SK-N-SH (cell line): ENCODE data around the gene SELENOI. TPM values are rescaled to one million over a fixed set of nuclear protein-coding genes. Genes with fewer than 3 reads are reported as not detected.

ENCODE experiments used
- CTCF ChIA-PET: fragments of 300-600, 350-600 bp; formaldehyde crosslinking; extraction: SDS; loops from one replicate; lab custom pipeline; 2021; lab: Yijun Ruan, JAX
- POLR2A ChIA-PET: fragments of 350-600 bp; sonication (Branson Sonifier 250); formaldehyde crosslinking; extraction: SDS; loops from one replicate; lab custom pipeline; 2020; ENCODE audit warnings: antibody characterized with exemption, inconsistent platforms; lab: Yijun Ruan, JAX
- DNase-seq: peaks from one replicate; pipeline ENCODE4 v3.0.0; 2012
- H2AFZ ChIP-seq: fragments of 200-600 bp; sonication (generic); 2 replicates; pipeline ENCODE4 v1.8.1; 2016; ENCODE audit warnings: antibody characterized with exemption, mild to moderate bottlenecking, low read depth
- H3F3A ChIP-seq: fragments of 200-600 bp; sonication (generic); replicated peaks from 2 replicates; pipeline ENCODE3; 2016; ENCODE audit warnings: antibody characterized with exemption, mild to moderate bottlenecking; ENCODE audit not compliant: insufficient read depth
- H3K27ac ChIP-seq, 2 experiments: fragments of 200-500 bp in 1 of 2; fragments of 200-600 bp in 1 of 2; sonication (Bioruptor generic) in 1 of 2; sonication (generic), shearing (Covaris generic) in 1 of 2; 2 replicates each; pipeline versions ENCODE4 v1.5.1 to v1.6.1; 2014 to 2016; ENCODE audit warnings: low read depth in 2 of 2, inconsistent platforms in 1 of 2, low read length in 1 of 2, mild to moderate bottlenecking in 1 of 2, mixed read lengths in 1 of 2
- H3K27me3 ChIP-seq: fragments of 200-600 bp; sonication (generic), shearing (Covaris generic); 2 replicates; pipeline ENCODE4 v1.6.1; 2016; ENCODE audit warnings: mixed run types; ENCODE audit not compliant: insufficient read depth
- H3K36me3 ChIP-seq, 2 experiments: fragments of 200-500 bp in 1 of 2; fragments of 200-600 bp in 1 of 2; sonication (Bioruptor generic) in 1 of 2; sonication (generic) in 1 of 2; replicated peaks in 1 of 2; 2 replicates each; pipeline versions ENCODE3 to v1.5.1; 2014 to 2016; ENCODE audit warnings: low read length in 1 of 2, mild to moderate bottlenecking in 1 of 2; ENCODE audit not compliant: insufficient read depth in 2 of 2, control insufficient read depth in 1 of 2
- H3K4me1 ChIP-seq, 2 experiments: fragments of 200-500 bp in 1 of 2; fragments of 200-600 bp in 1 of 2; sonication (Bioruptor generic) in 1 of 2; sonication (generic), shearing (Covaris generic) in 1 of 2; 2 replicates each; pipeline versions ENCODE4 v1.5.1 to v1.6.1; 2014 to 2016; ENCODE audit warnings: low read depth in 1 of 2, low read length in 1 of 2, mixed run types in 1 of 2; ENCODE audit not compliant: insufficient read depth in 2 of 2, control insufficient read depth in 1 of 2
- H3K4me2 ChIP-seq: fragments of 200-600 bp; sonication (generic), shearing (Covaris generic); 2 replicates; pipeline ENCODE4 v1.6.1; 2017; ENCODE audit warnings: mixed run types
- H3K4me3 ChIP-seq, 2 experiments: fragments of 200-500 bp in 1 of 2; fragments of 200-600 bp in 1 of 2; sonication (Bioruptor generic) in 1 of 2; sonication (generic), shearing (Covaris generic) in 1 of 2; 2 replicates each; pipeline versions ENCODE4 v1.5.1 to v1.8.1; 2014 to 2016; ENCODE audit warnings: low read depth in 2 of 2, inconsistent platforms in 1 of 2, low read length in 1 of 2, mild to moderate bottlenecking in 1 of 2, mixed read lengths in 1 of 2, moderate library complexity in 1 of 2
- H3K79me2 ChIP-seq: fragments of 200-600 bp; sonication (generic); 2 replicates; pipeline ENCODE4 v1.8.1; 2017; ENCODE audit warnings: mild to moderate bottlenecking; ENCODE audit not compliant: insufficient read depth
- H3K9ac ChIP-seq: fragments of 200-600 bp; sonication (generic); 2 replicates; pipeline ENCODE4 v1.6.1; 2017; ENCODE audit warnings: mixed run types
- H3K9me2 ChIP-seq: fragments of 200-600 bp; sonication (generic); 2 replicates; pipeline ENCODE4 v1.6.1; 2017; ENCODE audit warnings: mixed run types
- H3K9me3 ChIP-seq: fragments of 200-600 bp; sonication (generic); 2 replicates; pipeline ENCODE4 v1.6.1; 2017; ENCODE audit warnings: mixed run types, mild to moderate bottlenecking, moderate library complexity
- H4K20me1 ChIP-seq: fragments of 200-600 bp; sonication (generic); 2 replicates; pipeline ENCODE4 v1.6.1; 2017; ENCODE audit warnings: mild to moderate bottlenecking, mixed run types; ENCODE audit not compliant: insufficient read depth
- EP300 ChIP-seq, 2 experiments: IDR thresholded peaks; 2 replicates each; pipeline versions ENCODE4 v1.4.0 to v1.6.1; 2012; ENCODE audit warnings: borderline replicate concordance in 1 of 2, low read depth in 1 of 2, low read length in 1 of 2
- FOSL2 ChIP-seq: IDR thresholded peaks from 2 replicates; pipeline ENCODE4 v1.4.0; 2012; ENCODE audit warnings: low read depth, mild to moderate bottlenecking, moderate library complexity, borderline replicate concordance
- FOXJ3 ChIP-seq: sonication (generic); formaldehyde crosslinking; IDR thresholded peaks from 2 replicates; pipeline ENCODE4 v1.5.1; 2020; ENCODE audit warnings: mild to moderate bottlenecking, missing genetic modification reagents
- FOXM1 ChIP-seq: IDR thresholded peaks from 2 replicates; pipeline ENCODE4 v1.4.0; 2012; ENCODE audit warnings: low read depth, mild to moderate bottlenecking
- IRF3 ChIP-seq: fragments of 150-350 bp; IDR thresholded peaks from 2 replicates; pipeline ENCODE4 v1.6.1; 2016; ENCODE audit warnings: mild to moderate bottlenecking, low read depth, low read length
- NRF1 ChIP-seq: IDR thresholded peaks from 2 replicates; pipeline ENCODE4 v1.6.1; 2012; ENCODE audit warnings: low read depth, mild to moderate bottlenecking, low read length
- PBX3 ChIP-seq: IDR thresholded peaks from 2 replicates; pipeline ENCODE4; 2012
- POLR2AphosphoS5 ChIP-seq: IDR thresholded peaks from 2 replicates; pipeline ENCODE4 v1.6.1; 2012; ENCODE audit warnings: low read depth, low read length
- RAD21 ChIP-seq: IDR thresholded peaks from 2 replicates; pipeline ENCODE4 v1.6.1; 2012; ENCODE audit warnings: mild to moderate bottlenecking, low read length
- RCOR1 ChIP-seq: fragments of 150-350 bp; IDR thresholded peaks from 2 replicates; pipeline ENCODE4 v1.6.1; 2017; ENCODE audit warnings: antibody characterized with exemption, low read length
- RFX5 ChIP-seq: IDR thresholded peaks from 2 replicates; pipeline ENCODE4 v1.6.1; 2012; ENCODE audit warnings: mild to moderate bottlenecking, improper control_type of control experiment, low read length
- SIN3A ChIP-seq: IDR thresholded peaks from 2 replicates; pipeline ENCODE4 v1.6.1; 2012; ENCODE audit warnings: low read depth, mild to moderate bottlenecking, low read length, moderate library complexity, borderline replicate concordance
- SMC3 ChIP-seq: IDR thresholded peaks from 2 replicates; pipeline ENCODE4 v1.6.1; 2012; ENCODE audit warnings: low read depth, low read length, improper control_type of control experiment
- TAF1 ChIP-seq: IDR thresholded peaks from 2 replicates; pipeline ENCODE4 v1.6.1; 2012; ENCODE audit warnings: low read depth, mild to moderate bottlenecking, low read length, moderate library complexity, borderline replicate concordance
- YY1 ChIP-seq: IDR thresholded peaks from 2 replicates; pipeline ENCODE4 v1.4.0; 2012; ENCODE audit warnings: low read depth, mild to moderate bottlenecking
- WGBS: methylation state at CpG from one replicate; pipeline ENCODE4 v1.1.6; 2017; ENCODE audit warnings: low lambda C conversion rate; 5-methylcytosine and 5-hydroxymethylcytosine counted together
- polyA plus RNA-seq, 3 experiments: library from polyadenylated mRNA; depleted of rRNA; stranded (reverse); fragments of >200 nt; gene quantifications; 2 replicates each; pipeline ENCODE4 v1.2.3, GENCODE V29; 2012
- TF ChIP-seq, protein P1 (sequence below): IDR thresholded peaks from 2 replicates; pipeline ENCODE4 v1.6.1; 2012; ENCODE audit warnings: mild to moderate bottlenecking, low read depth, low read length, moderate library complexity
- TF ChIP-seq, protein P2 (sequence below): IDR thresholded peaks from 2 replicates; pipeline ENCODE4 v1.4.0; 2012; ENCODE audit warnings: low read depth, borderline replicate concordance
- TF ChIP-seq, protein P3 (sequence below): IDR thresholded peaks from 2 replicates; pipeline ENCODE4 v1.4.0; 2012; ENCODE audit warnings: low read depth

The SELENOI gene
- polyA plus RNA-seq, 1 of the 3 experiments (the other 2 are of a cell fraction) = 4.4 TPM

GRCh38 chr2:26309921-26310320, 36.0 kb upstream of the SELENOI start (continued):
- TF ChIP-seq, protein P1, sequence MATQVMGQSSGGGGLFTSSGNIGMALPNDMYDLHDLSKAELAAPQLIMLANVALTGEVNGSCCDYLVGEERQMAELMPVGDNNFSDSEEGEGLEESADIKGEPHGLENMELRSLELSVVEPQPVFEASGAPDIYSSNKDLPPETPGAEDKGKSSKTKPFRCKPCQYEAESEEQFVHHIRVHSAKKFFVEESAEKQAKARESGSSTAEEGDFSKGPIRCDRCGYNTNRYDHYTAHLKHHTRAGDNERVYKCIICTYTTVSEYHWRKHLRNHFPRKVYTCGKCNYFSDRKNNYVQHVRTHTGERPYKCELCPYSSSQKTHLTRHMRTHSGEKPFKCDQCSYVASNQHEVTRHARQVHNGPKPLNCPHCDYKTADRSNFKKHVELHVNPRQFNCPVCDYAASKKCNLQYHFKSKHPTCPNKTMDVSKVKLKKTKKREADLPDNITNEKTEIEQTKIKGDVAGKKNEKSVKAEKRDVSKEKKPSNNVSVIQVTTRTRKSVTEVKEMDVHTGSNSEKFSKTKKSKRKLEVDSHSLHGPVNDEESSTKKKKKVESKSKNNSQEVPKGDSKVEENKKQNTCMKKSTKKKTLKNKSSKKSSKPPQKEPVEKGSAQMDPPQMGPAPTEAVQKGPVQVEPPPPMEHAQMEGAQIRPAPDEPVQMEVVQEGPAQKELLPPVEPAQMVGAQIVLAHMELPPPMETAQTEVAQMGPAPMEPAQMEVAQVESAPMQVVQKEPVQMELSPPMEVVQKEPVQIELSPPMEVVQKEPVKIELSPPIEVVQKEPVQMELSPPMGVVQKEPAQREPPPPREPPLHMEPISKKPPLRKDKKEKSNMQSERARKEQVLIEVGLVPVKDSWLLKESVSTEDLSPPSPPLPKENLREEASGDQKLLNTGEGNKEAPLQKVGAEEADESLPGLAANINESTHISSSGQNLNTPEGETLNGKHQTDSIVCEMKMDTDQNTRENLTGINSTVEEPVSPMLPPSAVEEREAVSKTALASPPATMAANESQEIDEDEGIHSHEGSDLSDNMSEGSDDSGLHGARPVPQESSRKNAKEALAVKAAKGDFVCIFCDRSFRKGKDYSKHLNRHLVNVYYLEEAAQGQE = no peak
- TF ChIP-seq RCOR1 (no peak), SMC3 (no peak), RFX5 (no peak), FOXJ3 (CRISPR knock-in tag) (no peak), NRF1 (no peak), POLR2AphosphoS5 (no peak), YY1 (no peak), TAF1 (no peak), RAD21 (no peak), IRF3 (no peak), FOXM1 (no peak)
- TF ChIP-seq, protein P2, sequence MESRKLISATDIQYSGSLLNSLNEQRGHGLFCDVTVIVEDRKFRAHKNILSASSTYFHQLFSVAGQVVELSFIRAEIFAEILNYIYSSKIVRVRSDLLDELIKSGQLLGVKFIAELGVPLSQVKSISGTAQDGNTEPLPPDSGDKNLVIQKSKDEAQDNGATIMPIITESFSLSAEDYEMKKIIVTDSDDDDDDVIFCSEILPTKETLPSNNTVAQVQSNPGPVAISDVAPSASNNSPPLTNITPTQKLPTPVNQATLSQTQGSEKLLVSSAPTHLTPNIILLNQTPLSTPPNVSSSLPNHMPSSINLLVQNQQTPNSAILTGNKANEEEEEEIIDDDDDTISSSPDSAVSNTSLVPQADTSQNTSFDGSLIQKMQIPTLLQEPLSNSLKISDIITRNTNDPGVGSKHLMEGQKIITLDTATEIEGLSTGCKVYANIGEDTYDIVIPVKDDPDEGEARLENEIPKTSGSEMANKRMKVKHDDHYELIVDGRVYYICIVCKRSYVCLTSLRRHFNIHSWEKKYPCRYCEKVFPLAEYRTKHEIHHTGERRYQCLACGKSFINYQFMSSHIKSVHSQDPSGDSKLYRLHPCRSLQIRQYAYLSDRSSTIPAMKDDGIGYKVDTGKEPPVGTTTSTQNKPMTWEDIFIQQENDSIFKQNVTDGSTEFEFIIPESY = no peak

DNA sequence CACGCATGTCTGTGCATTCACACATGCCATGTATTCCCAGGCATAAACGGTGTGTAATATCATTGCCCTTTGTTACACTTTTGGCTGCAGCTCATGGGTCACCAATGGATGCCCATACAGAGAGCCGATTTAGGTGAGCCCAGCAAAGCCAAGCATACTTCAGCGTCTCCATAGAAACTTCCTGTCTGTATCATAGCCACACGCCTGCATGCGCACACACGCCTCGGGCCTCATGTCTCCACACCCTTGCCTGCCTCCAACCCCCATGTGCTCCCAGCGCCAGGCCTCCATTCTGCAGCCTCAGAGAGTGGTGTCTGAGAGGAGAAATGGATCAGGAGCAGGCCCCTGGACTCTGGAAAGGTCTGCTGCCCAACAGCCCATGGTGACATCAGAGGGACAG, 33.5 kb upstream of the SELENOI start:
- CTCF ChIA-PET = interaction anchor here (1.0 to 6.5 kb wide), 4 partner anchors 18 to 265 kb away, joined by 3 to 48 read pairs (median 6); partner anchors contain the start of genes HADHA and HADHB

More for the DNA sequence above, 33.5 kb upstream of the SELENOI start:
- Histone ChIP-seq H3K4me3 (no peak overlapping the region), H3K27me3 (no peaks in the 10 kb centered on the region; the same call in 1 of the 2 replicates), H3K36me3 (no peaks in the 10 kb centered on the region), H3K9me3 (no peaks in the 10 kb centered on the region), H3K9me2 (no peaks in the 10 kb centered on the region), H2AFZ (no peak overlapping the region), H4K20me1 (no peaks in the 10 kb centered on the region), H3K4me2 (no peak overlapping the region), H3K9ac (no peak overlapping the region), H3K79me2 (no peaks in the 10 kb centered on the region), H3K4me1 (peaks cover 0 to 2% of the 10 kb centered on the region in 2 experiments; a peak in 1 of 4 replicates), H3F3A (no peaks in the 10 kb centered on the region), H3K27ac (no peak overlapping the region)
- no peak for TF ChIP-seq FOXM1
- no peak for TF ChIP-seq PBX3
- no peak for TF ChIP-seq EP300 (IDR thresholded peaks at IDR 0.05; ENCODE audit: borderline replicate concordance in 1 of 2, low read depth in 1 of 2, low read length in 1 of 2)
- TF ChIP-seq FOSL2 = no peak
- no peak for TF ChIP-seq SIN3A
- TF ChIP-seq, protein P3, sequence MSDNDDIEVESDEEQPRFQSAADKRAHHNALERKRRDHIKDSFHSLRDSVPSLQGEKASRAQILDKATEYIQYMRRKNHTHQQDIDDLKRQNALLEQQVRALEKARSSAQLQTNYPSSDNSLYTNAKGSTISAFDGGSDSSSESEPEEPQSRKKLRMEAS = no peak
- POLR2A ChIA-PET = no interaction called here
- 78% methylated on average over 8 of the region's 9 CpGs for WGBS
- no peak for DNase-seq
